NCI-H187 treated with DMSO at 0.1 percent for 48 hours (cell line): ENCODE measurements around the gene OR10D3.
"Not testable (repeated sequence)": the region's sequence is repeated elsewhere in the genome, so short reads cannot be mapped to it uniquely, and the experiment has no call there.

Experiments used
- DNase-seq: peaks from one replicate; lab custom pipeline; 2025; lab: John Stamatoyannopoulos, UW

OR10D3 gene

GRCh38 chr11:124183068-124183467 is at the start of gene OR10D3:
TSS of gene OR10D3 (plus strand) at chr11:124183345. CDS start at chr11:124185270, 1,925 bp downstream.
- DNase-seq, result no peak

DNA sequence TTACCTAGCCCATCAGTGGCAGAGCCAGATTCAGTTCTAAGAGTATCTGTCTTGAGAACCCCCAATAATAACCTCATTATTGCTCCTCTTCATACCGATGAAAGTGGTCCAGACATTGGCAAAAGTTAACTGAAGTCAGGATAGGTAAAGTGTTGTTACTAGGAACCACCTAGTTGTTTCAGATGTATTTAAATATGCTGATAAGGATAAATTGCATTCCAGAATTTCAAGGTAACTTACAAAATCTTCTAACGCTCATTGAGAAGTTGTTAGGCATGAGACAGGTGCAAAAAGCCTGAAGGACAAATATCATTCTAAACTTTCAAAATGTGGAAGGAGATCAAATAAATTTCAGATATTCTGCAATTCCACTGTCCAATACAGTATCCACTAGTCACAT is 40.1 kb upstream of the OR10D3 start:
- DNase-seq, result no peak

GRCh38 chr11:124147951-124148350 is 35.2 kb upstream of the OR10D3 start:
- no peak for DNase-seq

DNA sequence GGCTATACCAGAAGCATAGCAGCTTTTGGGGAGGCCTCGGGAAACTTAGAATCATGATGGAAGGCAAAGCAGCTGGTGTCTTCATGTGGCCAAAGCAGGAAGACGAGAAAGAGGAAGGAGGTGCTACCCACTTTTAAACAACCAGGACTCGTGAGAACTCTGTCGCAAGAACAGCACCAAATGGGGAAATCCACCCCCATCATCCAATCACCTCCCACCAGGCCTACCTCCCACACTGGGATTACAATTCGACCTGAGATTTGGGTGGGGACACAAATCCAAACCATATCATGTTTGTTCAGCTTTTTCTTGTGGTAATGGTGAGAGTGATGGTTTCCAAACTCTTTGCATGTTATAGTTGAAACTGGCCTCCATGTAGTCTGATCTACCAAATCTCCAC is 32.5 kb upstream of the OR10D3 start:
- DNase-seq, result no peak

GRCh38 chr11:124152770-124153407 is 30.3 kb upstream of the OR10D3 start:
- DNase-seq, result no peak

DNA sequence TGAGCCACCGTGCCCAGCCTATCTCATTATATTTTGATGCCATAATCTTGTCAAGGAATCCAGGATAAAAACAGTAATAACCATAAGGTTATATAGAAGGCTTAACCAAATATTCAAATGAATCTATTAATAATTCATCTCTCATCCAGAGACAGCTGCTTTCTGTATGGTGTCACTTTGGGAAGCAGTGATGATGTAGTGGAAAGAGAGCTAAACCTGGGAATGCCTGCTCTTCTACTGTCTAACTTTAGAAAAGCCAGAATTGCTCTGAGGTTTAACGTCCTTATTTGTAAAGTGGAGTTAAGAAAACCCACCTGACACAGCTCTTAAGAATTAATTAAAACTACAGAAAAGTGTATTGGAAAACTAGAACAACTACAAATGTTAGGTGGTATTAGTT is 29.3 kb upstream of the OR10D3 start:
- DNase-seq, result no peak

- DNase-seq, result no peak
Measured at GRCh38 chr11:124159481-124159880, 23.7 kb upstream of the OR10D3 start.

DNA sequence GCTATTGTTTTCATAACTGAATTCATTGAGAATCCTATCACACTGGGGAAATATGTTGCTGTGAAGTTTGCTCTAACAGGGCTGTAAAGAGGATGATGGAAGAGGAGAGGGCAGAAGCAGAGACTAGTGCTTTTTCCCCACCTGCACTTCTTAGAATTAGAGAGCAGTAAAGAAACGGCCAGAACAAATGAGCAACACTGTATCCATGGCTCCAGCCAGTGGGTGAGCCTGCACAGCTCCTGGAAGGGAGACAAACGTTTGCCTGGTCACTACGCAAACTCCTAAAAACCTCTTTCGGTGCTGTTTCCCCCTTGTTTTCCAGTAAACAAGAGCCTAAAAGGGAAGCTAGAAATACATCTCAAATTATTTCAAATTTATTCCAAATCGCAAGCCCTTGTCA is 22.2 kb upstream of the OR10D3 start:
- DNase-seq, result no peak

- no peak for DNase-seq
Measured at GRCh38 chr11:124167826-124168231, 15.3 kb upstream of the OR10D3 start.

DNA sequence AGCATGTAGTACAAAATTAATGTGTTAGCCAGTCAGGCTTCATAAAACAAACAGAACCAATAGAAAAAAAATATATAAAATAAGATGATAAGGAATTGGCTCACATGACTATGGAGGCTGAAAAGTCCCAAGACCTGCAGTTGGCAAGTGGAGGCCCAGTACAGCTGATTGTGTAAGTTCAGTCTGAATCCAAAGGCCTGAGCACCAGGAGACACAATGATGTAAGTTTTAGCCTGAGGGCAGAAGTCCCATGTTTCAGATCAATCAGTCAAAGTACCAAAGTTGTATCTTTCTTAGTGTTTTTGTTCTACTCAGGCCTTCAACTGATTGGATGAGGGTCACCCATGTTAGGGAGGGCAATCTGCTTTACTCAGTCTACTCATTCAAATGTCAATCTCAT is 14.3 kb upstream of the OR10D3 start:
- DNase-seq, result no peak

GRCh38 chr11:124170315-124170714 is 12.8 kb upstream of the OR10D3 start:
- DNase-seq, result not testable (repeated sequence)

GRCh38 chr11:124170801-124171586 is 12.2 kb upstream of the OR10D3 start:
- no peak for DNase-seq

- no peak for DNase-seq
Measured at GRCh38 chr11:124172101-124172500, 11.0 kb upstream of the OR10D3 start.

- no peak for DNase-seq
Measured at GRCh38 chr11:124172599-124172998, 10.5 kb upstream of the OR10D3 start.

GRCh38 chr11:124174001-124174583 is 9.1 kb upstream of the OR10D3 start:
- no peak for DNase-seq

GRCh38 chr11:124176925-124177715 is 6.0 kb upstream of the OR10D3 start:
- no peak for DNase-seq

DNA sequence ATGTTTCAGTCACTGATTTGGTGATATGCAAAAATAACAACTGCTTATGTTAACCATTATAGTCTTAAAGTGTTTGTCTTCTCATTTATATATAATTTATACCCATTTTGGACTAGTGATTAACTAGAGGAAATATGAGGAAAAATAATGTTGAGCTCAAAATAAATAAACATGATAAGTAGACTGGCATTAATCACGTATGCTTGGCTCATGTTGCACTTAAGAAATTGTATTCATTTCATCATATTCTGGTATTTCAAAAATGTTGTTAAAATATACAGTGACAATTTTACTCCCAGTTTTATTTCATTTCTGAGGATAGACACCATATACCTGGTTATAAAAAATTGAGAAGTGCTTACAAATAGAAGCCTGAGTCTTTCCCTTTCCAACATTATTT is 3.8 kb upstream of the OR10D3 start:
- no peak for DNase-seq

DNA sequence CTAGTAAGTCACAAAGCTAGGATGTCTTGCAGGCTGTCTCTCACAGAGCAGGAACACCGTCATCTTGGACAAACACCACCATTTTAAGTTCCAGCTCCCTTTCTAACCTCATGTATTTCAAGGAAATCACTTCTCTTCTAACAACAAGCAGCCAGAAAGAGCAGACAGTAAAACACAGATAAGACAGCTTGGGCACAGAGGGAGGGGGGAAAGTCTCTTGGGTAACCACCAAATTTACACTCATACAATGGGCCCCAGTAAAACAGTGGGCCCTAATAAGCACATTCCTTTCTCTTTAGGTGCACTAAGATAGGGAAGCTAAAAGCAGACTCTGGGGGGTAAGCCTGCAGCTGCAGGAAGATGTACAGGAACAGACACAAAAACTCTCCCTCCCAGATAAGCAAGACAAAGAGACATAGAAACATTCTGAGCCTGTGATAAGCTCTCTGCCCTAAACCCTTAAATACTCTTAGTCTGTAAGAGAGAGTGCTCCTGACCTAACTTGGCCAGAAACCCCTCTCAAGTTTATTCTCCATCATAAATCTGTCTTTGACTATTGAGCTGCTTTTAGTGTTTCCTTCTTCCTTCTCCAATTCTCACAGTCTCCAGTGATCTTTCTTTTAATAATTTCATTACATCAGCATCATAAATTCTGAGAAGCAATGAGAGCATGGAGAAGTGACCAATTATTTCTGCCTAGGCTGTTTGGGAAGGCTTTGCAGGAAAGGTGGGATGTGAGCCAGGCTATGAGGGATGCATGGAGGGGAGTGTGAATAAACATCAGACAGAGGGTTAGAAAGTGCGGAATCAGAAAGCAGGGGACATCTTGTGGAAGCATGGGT is 7.4 kb downstream of the OR10D3 start:
- no peak for DNase-seq

DNA sequence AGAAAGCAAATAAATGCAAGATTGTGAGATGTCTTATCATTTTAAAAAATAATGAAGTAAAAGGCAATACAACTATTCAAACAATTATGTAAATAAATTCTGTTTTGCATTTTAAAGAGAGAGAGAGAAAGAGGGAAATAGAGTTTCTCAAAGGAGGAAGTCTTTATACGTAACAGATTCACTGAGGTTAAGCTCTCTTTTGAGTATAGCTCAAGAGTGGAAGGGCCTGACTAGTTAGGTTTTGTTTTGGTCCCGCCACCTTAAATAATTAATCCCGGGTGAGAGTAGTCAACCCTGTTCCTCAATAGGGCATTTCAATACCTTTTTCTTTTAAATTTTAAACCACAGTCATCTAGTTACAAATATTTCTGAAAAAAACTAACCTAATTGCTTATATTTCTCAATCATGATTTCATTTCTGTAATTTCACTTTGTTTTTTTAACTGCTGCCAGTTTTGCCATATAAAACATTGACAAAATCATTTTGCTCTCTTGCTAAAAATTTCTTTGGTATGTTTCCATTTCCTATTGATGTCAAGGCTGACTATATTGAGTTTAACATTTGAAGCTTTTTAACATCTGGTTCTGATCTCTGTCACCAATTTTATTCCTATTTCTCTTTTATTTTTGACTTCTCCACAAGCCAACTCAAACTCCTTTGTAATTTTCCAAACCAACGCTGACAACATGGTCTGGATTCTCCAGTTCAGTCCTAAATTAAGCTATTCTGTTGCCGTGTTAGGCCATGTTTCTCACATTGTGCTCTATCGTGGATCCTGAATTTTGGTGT is 10.3 kb downstream of the OR10D3 start:
- no peak for DNase-seq

DNA sequence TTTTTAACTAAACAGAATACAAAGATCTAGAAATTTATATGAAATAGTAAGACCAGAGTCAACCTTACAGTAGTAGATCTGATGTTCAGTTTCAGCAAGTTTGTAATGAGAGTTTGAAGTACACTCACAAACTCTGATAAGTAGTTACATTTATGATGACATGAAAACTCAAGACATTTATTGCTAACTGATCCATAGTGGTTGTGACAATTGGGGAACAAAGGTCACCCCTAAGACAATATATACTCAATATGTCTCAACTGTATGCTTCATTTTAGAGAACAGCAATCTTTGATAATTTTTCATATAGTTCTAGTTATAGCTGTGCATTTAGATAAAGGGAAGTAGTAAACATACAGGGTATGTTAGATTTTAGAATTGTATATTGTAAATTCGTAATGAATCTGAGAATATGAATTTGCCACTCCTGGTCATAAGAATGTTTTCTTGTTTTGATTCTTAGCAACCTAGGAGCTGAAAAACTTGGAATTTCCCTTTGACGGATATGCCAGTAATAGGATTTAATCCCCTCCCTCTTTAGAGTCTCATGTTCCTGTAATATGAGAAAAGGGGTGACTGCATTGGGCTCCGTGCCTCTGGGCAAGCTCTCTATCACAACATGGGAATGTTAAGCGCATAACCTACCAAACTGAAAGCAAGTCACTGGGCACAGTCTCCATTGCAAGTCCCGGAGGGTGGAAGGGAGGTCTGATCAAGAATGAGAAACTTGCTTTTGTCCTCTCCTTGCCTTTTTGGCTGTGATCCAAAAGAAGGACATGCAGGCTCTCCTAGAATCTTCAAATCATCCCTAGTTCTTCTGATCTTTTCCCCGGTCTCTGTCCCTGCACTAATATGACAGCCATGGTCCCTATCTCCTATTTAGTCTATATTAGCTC is 11.4 kb downstream of the OR10D3 start:
- DNase-seq, result no peak
